GM18505 (cell line): ENCODE results near the gene PINK1.
A peak's percentile ranks its signal among the peaks of the same experiment; 100 is the strongest.

ENCODE experiments used
- ATAC-seq: cut with Tn5 transposase; IDR thresholded peaks from one replicate; pipeline ENCODE4 v1.9.1; 2021; ENCODE audit not compliant: unreplicated experiment
- POLR2A ChIP-seq: IDR thresholded peaks from 4 replicates; pipeline ENCODE4 v1.6.1; 2011; ENCODE audit warnings: borderline replicate concordance; ENCODE audit not compliant: insufficient read depth, insufficient read length; ENCODE audit errors: extremely low read depth

PINK1 gene

DNA sequence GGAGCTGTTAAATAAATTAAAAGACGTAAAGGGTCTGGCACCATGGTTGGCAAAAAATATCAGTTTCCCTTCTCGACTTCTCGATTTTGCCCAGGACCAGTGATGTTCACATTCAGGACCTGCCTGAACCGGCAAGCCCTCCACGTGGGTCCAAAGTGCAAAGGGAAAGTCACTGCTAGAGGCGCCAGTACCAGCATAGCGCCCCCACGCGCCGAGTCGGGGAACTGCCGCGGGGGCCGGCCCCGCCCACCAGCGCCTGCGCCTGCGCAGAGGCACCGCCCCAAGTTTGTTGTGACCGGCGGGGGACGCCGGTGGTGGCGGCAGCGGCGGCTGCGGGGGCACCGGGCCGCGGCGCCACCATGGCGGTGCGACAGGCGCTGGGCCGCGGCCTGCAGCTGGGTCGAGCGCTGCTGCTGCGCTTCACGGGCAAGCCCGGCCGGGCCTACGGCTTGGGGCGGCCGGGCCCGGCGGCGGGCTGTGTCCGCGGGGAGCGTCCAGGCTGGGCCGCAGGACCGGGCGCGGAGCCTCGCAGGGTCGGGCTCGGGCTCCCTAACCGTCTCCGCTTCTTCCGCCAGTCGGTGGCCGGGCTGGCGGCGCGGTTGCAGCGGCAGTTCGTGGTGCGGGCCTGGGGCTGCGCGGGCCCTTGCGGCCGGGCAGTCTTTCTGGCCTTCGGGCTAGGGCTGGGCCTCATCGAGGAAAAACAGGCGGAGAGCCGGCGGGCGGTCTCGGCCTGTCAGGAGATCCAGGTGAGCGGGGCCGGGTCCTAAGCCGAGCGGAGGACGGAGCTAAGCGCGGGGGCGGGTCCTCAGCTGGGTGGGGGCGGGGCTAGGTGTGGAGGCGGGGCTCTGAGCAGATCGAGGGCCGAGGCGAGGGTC is at the start of gene PINK1:
PINK1 (plus strand) TSS at position 269 of the 875 bp plus-strand sequence; CDS start at position 360, 91 bp downstream.
- peak; percentile 52 for TF ChIP-seq POLR2A
- ATAC-seq: peak; percentile 73

DNA sequence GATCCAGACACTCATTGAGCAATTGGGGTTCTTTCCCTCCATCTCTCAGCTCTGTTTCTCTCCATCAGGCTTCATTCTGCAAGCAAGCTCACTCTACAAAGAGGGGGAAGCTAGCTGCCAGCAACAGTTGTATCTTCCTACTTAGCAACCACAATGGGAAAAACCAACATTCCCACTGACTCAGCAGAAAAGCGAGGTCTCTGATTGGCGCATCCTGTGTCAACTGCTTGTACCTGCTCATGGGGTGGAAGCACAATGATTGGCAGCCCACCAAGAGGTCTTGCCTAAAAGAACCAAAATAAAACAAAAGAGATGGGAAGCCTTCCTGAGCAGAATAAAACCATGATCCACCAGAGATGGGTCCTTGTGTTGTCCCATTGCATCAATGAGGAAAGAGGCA is 48.4 kb upstream of the PINK1 start:
- ATAC-seq: no peak
- TF ChIP-seq POLR2A: no peak

DNA sequence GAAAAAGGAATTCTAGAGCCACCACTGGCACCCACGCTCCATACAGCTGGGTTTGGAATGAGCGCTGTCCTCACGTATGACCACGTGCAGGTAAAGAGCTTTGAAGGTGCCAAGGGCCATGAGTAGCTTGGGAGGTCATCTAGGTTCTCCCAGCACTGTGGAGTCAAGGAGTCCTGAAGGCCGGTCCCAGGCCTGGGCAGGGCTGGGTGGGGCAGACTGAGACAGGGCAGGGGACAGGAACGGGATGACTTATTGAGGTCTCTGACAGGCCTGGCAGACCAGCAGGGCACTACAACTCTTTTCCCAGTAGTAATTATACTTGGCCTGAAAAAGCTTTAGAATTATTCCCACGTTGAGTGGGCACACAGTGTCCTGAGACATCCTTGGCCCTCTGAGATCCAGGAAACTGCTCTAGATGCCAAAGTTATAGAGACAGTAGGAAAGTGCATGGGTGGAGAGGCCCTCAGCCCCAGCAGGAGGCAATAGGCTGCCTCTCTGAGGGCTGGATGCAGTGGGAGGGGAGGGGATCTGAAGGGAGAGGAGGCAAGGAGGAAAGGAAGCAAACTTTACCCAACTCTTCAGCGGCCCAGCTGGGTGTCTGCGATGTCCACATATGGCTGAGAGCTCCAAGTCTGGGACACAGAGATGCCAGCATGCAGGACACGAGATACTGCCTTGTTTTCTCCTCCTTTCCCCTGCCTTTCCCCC is 46.2 kb upstream of the PINK1 start:
- no peak for ATAC-seq
- no peak for TF ChIP-seq POLR2A

DNA sequence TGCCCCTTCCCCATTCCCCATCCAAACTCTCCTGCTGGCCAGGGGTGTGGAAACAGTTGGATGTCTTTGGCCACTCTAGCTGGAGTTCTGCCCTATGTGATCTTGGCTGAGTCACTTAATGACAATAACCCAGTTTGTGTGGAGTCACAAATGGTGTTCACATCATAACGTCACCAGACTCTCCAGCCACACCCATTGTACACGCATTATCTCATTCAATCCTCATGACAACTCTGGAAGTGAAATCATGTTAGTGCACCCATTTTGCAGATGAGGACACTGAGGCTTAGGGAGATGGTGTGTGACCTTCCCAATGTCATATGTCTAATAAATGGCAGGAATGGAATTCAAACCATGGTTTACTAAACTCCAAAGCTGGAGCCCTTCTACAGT is 45.6 kb upstream of the PINK1 start:
- no peak for TF ChIP-seq POLR2A
- no peak for ATAC-seq

DNA sequence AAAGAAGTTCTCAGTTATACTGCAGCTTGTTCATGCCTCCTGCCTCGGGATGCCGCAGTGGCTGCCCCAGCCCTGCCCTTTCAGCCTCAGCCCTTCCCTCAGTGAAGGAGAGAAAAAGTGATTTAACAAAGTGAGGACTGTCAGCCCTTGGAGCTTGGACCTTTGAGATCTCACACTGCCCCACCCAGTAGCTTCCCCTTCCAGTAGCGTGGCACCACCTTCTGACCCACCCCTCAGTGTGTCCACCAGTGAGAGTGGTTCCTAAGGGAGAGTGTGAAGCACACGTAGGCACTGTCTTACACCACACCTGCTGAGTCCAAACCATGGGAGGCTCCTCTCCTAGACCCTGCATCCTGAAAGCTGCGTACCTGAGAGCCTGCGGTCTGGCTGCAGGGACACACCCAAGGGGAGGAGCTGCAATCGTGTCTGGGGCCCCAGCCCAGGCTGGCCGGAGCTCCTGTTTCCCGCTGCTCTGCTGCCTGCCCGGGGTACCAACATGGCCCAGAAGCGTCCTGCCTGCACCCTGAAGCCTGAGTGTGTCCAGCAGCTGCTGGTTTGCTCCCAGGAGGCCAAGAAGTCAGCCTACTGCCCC is 44.5 kb upstream of the PINK1 start, which contains the start of gene CDA:
CDA (plus strand) TSS at position 464 of the 592 bp plus-strand sequence; CDS start at position 497, 33 bp downstream.
- TF ChIP-seq POLR2A: no peak
- no peak for ATAC-seq

DNA sequence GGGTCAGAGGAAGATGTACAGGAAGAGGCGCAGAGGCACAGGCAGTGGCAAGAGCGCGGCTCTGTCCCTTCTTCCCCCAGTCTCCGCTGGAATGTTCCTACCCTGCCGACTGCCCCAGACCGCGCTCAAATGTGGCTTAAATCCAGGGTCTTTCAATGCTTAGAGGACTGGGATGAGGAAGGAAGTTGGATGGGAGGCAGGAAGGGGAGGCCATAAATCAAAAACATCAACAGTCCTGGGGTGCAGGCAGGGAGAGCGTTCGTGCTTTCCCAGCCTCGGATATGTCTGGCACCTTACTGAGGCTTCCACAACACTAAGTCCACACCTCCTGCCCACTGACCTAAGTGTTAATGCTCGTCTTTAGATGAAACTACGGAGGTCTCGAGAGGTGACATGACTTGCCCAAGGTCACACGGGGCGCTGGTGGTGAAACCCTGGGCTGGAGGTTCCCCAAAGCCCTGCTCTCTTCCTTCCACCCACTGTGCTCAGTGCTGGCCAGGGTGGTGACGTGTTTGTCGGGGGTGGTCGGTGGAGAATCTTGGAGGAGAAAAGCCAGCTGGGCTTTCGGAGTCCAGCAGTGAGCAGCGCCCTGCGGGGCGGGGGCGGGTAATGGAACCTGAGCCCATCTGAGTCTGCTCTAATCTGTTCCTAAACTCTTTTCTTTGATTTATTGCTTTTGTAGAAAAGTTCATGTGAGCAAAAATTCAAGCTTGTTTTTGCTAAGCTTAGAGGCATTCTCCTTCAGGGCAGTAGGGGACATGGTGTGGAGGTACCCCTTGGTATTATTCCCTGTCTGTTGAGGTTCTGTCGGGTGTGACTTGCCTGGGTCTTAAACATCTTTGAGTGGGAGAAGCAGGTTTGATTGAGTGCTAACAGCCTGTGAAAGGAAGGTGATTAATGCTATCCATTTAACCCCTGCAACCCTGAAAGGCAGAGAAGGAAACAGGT is 43.7 kb upstream of the PINK1 start:
- ATAC-seq: no peak
- TF ChIP-seq POLR2A: no peak

- ATAC-seq: no peak
- no peak for TF ChIP-seq POLR2A
Measured at GRCh38 chr1:20590306-20590777, 42.9 kb upstream of the PINK1 start.

DNA sequence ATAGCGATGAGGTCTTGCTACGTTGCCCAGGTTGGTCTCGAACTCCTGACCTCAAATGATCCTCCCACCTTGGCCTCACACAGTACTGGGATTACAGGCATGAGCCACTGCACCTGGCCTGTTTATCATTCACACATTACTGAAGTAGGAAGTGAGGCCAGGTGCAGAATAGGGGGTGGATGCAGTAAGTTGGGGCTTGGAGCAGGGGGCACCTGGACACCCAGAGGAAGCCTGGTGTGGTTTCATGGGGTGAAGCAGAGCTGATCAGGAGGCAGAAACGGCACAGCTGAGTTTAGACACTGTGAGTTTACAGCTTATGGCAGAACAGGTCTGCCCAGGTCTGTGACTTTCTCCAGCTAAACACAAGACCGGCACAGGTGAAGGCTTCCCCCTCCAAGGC is 39.5 kb upstream of the PINK1 start:
- no peak for ATAC-seq
- no peak for TF ChIP-seq POLR2A

DNA sequence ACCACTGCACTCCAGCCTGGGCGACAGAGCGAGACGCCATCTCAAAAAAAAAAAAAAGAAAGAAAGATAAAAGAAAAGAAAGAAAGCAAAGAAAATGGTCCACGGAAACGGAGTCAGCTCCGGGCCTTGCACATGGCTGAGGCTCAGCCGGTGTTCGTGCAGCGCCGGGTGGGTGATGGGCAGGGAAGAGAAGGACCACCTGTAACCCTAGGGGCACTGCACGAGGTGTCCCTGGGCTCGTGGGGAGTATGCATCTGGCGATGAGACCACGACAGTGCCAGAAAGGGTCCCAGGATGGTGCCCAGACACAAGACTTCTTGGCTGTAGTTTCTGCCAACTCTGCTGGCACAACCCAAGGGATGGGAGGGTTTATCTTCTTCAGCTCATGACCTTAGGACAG is 38.5 kb upstream of the PINK1 start:
- ATAC-seq: no peak
- TF ChIP-seq POLR2A: no peak

GRCh38 chr1:20596106-20596505 is 37.2 kb upstream of the PINK1 start:
- TF ChIP-seq POLR2A: no peak
- no peak for ATAC-seq

DNA sequence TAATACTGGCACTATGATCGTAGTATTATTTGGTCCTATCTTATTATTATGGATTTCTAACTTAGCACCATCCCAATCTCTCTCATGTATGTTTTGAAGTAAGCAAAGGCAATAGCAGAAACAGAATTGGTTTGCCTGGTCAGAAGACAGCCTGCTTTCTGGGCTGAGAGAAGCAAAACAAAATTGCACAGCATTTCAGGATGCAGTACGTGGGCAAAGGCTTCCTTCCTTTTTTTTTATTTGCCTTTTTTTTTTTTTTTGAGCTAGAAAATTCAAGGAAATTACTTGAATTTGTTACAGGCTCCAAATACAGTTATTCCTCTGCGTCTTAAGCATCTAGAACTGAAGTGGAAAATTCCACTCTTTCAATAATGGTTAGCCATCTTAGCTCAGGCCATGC is 35.6 kb upstream of the PINK1 start:
- no peak for TF ChIP-seq POLR2A

DNA sequence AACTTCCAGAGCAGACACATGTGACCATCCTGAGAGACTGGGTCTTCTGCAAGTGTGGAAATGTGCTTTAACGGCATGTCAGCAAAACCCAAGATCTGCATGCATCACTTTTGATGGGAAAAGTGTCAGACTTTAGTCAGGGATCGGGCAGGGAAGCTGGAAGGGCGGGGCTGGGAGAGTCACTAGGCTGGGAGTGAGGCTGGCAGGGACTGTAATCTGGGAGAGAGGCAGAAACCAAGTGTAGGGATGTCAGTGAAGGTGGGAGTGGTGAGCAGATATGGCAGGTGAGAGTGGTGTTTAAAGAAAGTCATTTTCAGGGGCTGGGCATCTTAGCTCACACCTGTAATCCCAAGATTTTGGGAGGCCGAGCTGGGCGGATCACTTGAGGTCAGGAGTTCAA is 33.1 kb upstream of the PINK1 start:
- no peak for TF ChIP-seq POLR2A
- ATAC-seq: no peak

More for the DNA sequence above, 35.6 kb upstream of the PINK1 start:
- no peak for ATAC-seq
